Gastroesophageal sphincter (tissue), 4 donors: Measurements from ENCODE around the gene LBR. TPM values are rescaled to one million over a fixed set of nuclear protein-coding genes. Genes with fewer than 3 reads are reported as not detected.

Experiments
- ATAC-seq: fragments of 150-250 bp; one replicate; pipeline ENCODE4 v1.9.1; 2016; ENCODE audit warnings: mild to moderate bottlenecking, moderate library complexity
- H3K27ac ChIP-seq, 4 donors: fragments of 200-600 bp; sonication (generic) in 3 of 4; 1 replicate in 3 of 4; 2 replicates in 1 of 4; pipeline ENCODE4 v1.5.1; 2016 to 2019
- H3K27me3 ChIP-seq: fragments of 200-600 bp; sonication (generic); one replicate; pipeline ENCODE4 v1.5.1; 2019
- H3K36me3 ChIP-seq, 2 donors: fragments of 200-600 bp; sonication (generic); one replicate each; pipeline ENCODE4 v1.5.1; 2019; ENCODE audit warnings: control low read depth in 1 of 2
- H3K4me1 ChIP-seq, 3 donors: fragments of 200-600 bp; sonication (generic); 1 replicate in 2 of 3; 2 replicates in 1 of 3; pipeline ENCODE4 v1.5.1; 2016 to 2019; ENCODE audit warnings: control low read depth in 2 of 3
- H3K4me3 ChIP-seq, 2 donors: fragments of 200-600 bp; sonication (generic); one replicate each; pipeline ENCODE4 v1.5.1; 2019; ENCODE audit warnings: mild to moderate bottlenecking in 1 of 2, moderate library complexity in 1 of 2
- H3K9me3 ChIP-seq, 3 donors: fragments of 200-600 bp; sonication (generic); one replicate each; pipeline ENCODE4 v1.5.1; 2017 to 2019; ENCODE audit warnings: control low read depth in 2 of 3
- EP300 ChIP-seq: sonication (generic); formaldehyde crosslinking; IDR thresholded peaks from one replicate; pipeline ENCODE4 v1.6.1; 2017; ENCODE audit warnings: antibody characterized with exemption, mild to moderate bottlenecking
- POLR2A ChIP-seq, 2 donors: fragments of 450-650 bp; IDR thresholded peaks; one replicate each; pipeline ENCODE4 v1.6.1; 2017; ENCODE audit warnings: antibody characterized with exemption in 2 of 2, mild to moderate bottlenecking in 2 of 2, moderate library complexity in 1 of 2
- POLR2AphosphoS5 ChIP-seq: sonication (generic); formaldehyde crosslinking; IDR thresholded peaks from one replicate; pipeline ENCODE4 v1.6.1; 2017; ENCODE audit warnings: antibody characterized with exemption
- WGBS, 2 donors: methylation state at CpG; one replicate each; pipeline ENCODE4 v1.1.5; 2018; ENCODE audit warnings: low coverage in 1 of 2; 5-methylcytosine and 5-hydroxymethylcytosine counted together
- total RNA-seq, 4 donors: library from RNA; depleted of rRNA; stranded (reverse); fragments of >200 nt; gene quantifications; one replicate each; pipeline ENCODE4 v1.1.0, GENCODE V29; 2016
- TF ChIP-seq, protein P1 (sequence below), 4 experiments: fragments of 200-600 bp in 2 of 4; fragments of 450-650 bp in 2 of 4; sonication (generic) in 1 of 4; IDR thresholded peaks; one replicate each; pipeline ENCODE4 v1.5.1; 2017 to 2019; ENCODE audit warnings: antibody characterized with exemption in 4 of 4, mild to moderate bottlenecking in 2 of 4, moderate library complexity in 2 of 4

Gene LBR
- total RNA-seq, 4 donors from 2014 or later: 78.2 to 139 (median 92.8) TPM

DNA sequence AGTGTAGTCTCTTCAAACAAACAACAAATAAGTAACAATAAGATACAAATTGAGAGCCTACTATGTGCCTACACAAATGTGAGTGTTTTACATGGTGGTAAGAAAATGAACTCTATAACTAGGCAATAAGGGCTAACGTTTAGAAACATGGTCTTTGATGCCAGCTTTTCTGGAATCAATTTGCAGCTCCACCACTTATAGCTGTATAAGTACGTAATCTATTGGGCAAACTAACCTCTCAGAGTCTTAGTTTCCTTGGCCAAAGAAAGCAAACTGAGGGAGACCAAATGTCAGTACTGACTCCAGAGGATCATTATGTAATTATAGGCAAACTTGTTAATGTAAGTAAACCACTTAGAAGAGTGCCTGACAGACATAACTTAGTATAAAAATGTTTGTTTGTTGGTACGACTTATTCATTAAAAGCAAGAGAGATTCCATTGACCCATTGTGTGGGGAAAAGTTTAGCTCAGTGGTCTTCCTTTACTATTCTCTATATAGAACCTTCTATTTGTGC, 59.7 kb downstream of the LBR start:
- ATAC-seq: no peak
- no peak overlapping the region for H3K4me3 ChIP-seq
- WGBS, 2 donors: 67 to 84% methylated on average over 3 of the region's 3 CpGs

DNA sequence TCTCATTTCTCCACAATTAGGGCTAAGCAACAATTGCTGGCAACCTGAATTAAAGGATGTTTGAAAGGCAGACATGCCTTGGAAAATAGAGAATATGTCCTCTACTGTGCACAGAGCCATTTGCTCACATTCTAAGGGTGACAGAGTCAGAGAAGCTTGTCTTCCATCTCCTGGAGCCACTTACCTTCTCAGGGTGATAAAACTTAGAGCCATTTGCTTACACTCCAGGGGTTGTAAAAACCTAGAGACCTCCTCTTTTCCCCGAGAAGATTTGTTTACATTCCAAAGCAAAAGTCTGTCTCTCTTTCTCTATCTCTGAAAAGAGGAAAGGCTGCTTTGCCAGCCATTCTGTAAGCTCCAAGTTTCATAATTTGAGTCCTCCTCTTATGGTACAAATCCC, 61.3 kb downstream of the LBR start:
- TF ChIP-seq POLR2AphosphoS5 (no peak), POLR2A (IDR thresholded peaks at IDR 0.05) (no peak), EP300 (no peak)
- TF ChIP-seq, protein P1, sequence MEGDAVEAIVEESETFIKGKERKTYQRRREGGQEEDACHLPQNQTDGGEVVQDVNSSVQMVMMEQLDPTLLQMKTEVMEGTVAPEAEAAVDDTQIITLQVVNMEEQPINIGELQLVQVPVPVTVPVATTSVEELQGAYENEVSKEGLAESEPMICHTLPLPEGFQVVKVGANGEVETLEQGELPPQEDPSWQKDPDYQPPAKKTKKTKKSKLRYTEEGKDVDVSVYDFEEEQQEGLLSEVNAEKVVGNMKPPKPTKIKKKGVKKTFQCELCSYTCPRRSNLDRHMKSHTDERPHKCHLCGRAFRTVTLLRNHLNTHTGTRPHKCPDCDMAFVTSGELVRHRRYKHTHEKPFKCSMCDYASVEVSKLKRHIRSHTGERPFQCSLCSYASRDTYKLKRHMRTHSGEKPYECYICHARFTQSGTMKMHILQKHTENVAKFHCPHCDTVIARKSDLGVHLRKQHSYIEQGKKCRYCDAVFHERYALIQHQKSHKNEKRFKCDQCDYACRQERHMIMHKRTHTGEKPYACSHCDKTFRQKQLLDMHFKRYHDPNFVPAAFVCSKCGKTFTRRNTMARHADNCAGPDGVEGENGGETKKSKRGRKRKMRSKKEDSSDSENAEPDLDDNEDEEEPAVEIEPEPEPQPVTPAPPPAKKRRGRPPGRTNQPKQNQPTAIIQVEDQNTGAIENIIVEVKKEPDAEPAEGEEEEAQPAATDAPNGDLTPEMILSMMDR (IDR thresholded peaks at IDR 0.05): no peak
- H3K9me3 ChIP-seq: no peaks in the 10 kb centered on the region
- H3K4me1 ChIP-seq: no peaks in the 10 kb centered on the region
- H3K36me3 ChIP-seq: no peaks in the 10 kb centered on the region
- H3K4me3 ChIP-seq: no peak overlapping the region
- ATAC-seq: no peak
- H3K27me3 ChIP-seq: no peaks in the 10 kb centered on the region
- H3K27ac ChIP-seq: no peak overlapping the region
- 0 to 8% methylated on average over 1 of the region's 1 CpG for WGBS, 2 donors

More for the DNA sequence above, 59.7 kb downstream of the LBR start:
- Histone ChIP-seq H3K36me3 (no peaks in the 10 kb centered on the region), H3K9me3 (no peaks in the 10 kb centered on the region), H3K27me3 (no peaks in the 10 kb centered on the region), H3K27ac (no peak overlapping the region), H3K4me1 (no peaks in the 10 kb centered on the region)
- TF ChIP-seq, protein P1 (IDR thresholded peaks at IDR 0.05): no peak
- TF ChIP-seq EP300: no peak
- TF ChIP-seq POLR2AphosphoS5: no peak
- no peak for TF ChIP-seq POLR2A (IDR thresholded peaks at IDR 0.05)

DNA sequence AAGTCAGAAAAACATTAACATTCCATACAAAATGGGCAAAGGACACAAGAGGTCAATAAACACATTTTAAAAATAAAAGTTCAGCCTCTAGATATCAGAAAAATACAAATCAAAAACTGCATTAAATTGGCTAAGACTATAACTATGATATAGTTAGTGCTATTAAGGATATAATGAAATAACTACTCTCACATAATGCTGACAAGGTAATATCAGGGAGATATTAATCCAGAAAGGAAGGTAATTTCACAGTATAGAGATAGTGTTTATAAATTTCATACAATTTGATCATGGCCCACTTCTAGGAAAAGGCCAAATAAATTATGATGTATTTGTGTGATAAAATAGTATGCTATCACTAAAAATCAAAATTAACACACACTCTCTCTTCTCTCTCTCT, 61.8 kb downstream of the LBR start:
- Histone ChIP-seq H3K27ac (no peak overlapping the region), H3K36me3 (no peaks in the 10 kb centered on the region), H3K4me1 (no peaks in the 10 kb centered on the region), H3K9me3 (no peaks in the 10 kb centered on the region), H3K4me3 (no peak overlapping the region), H3K27me3 (no peaks in the 10 kb centered on the region)
- TF ChIP-seq POLR2AphosphoS5 (no peak), POLR2A (IDR thresholded peaks at IDR 0.05) (no peak), EP300 (no peak)
- TF ChIP-seq, protein P1 (IDR thresholded peaks at IDR 0.05): no peak
- no peak for ATAC-seq

DNA sequence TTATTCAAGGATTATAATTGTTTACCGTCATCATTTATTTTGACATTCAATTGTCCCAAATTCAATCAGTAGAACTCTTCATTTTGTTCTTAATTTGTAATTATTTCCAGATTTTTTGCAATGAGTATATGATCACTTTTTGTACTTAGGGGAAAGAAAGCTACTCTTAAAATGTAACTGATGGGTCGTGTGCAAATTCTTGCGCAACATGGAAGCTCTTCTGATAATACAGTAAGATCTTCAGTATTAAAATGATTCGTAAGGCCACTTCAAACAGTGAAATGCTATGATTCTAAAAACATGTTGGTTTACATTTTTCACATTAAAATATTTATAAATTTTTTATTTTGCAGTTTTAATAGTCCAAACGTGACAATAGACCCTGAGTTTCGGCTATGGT, 63.4 kb downstream of the LBR start:
- Histone ChIP-seq H3K27me3 (no peaks in the 10 kb centered on the region), H3K36me3 (no peaks in the 10 kb centered on the region), H3K4me3 (no peak overlapping the region), H3K4me1 (no peaks in the 10 kb centered on the region), H3K9me3 (no peaks in the 10 kb centered on the region), H3K27ac (no peak overlapping the region)
- WGBS, 2 donors: 85 to 90% methylated on average over 3 to 6 of the region's 6 CpGs
- TF ChIP-seq POLR2AphosphoS5 (no peak), POLR2A (IDR thresholded peaks at IDR 0.05) (no peak), EP300 (no peak)
- TF ChIP-seq, protein P1 (IDR thresholded peaks at IDR 0.05): no peak
- no peak for ATAC-seq

DNA sequence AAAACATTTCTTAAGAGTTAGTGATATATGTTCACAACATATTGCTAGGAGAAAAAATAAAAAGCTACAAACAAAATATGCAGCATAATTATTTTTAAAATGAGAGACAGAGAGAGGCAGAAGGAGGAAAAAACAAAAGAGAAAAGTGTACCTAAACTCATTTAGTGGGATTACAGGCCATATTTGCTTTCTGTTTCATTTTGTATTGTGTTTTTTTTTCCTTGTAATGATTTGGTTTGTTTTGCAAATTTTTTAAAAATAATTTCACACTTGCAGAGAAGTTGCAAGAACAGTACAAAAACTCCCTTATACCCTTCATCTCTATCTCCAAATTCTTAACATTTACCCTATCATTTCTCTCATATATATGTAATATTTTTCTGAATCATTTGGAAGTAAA, 65.0 kb downstream of the LBR start:
- no peaks in the 10 kb centered on the region for H3K36me3 ChIP-seq
- H3K4me1 ChIP-seq: no peaks in the 10 kb centered on the region
- H3K9me3 ChIP-seq: no peaks in the 10 kb centered on the region
- no peak for ATAC-seq
- H3K27ac ChIP-seq: no peak overlapping the region
- H3K27me3 ChIP-seq: no peaks in the 10 kb centered on the region
- no peak overlapping the region for H3K4me3 ChIP-seq
- TF ChIP-seq POLR2AphosphoS5: no peak
- no peak for TF ChIP-seq POLR2A (IDR thresholded peaks at IDR 0.05)
- TF ChIP-seq EP300: no peak
- TF ChIP-seq, protein P1 (IDR thresholded peaks at IDR 0.05): no peak
